ENCODE data around the gene NCOA7.
"Not testable (repeated sequence)": the region's sequence is repeated elsewhere in the genome, so short reads cannot be mapped to it uniquely, and the experiment has no call there.

The NCOA7 gene

DNA sequence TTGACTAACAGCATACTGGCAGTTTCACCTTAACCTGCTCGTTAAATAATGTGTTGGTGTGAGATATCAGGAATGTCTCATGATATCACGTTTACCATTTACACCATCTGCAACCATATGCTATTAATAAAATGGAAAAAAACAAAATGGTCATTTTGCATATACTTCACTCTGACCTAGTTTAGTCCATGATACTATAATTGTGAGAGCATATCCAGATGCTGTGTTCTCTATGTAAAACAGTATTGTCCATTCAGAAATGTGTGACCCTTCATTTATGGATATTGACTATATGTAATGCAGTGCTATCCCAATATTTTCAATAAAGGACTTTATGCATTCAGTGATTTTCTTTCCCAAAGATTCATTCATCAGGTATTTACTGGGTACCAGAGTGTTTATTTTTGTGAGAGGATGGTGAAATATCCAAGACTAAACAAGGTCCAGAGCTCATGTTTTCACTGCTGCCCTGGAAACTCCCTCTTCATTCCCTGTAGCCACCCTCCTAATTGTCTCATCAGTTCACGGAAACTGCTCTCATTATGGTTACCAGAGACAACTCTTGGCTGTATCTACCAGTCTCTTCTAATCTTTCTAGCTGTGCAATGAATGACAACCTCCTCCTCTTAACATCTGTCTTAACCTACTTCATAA, 140.1 kb downstream of the NCOA7 start:
- Histone ChIP-seq H3K36me3 (ENCODE audit: insufficient read depth, low read length) (no peaks in the 10 kb centered on the region), H3K9me3 (ENCODE audit: insufficient read depth, low read depth, low read length) (no peaks in the 10 kb centered on the region), H3K27ac (ENCODE audit: low read depth, low read length) (no peak overlapping the region), H3K9ac (ENCODE audit: low read depth, low read length) (no peak overlapping the region), H3K27me3 (ENCODE audit: insufficient read depth, low read length) (no peaks in the 10 kb centered on the region), H3K4me1 (ENCODE audit: insufficient read depth, low read length) (no peaks in the 10 kb centered on the region), H3K4me3 (ENCODE audit: low read length) (no peak overlapping the region)
- 97% methylated on average over 2 of the region's 3 CpGs for WGBS

- Histone ChIP-seq H3K9me3 (ENCODE audit: insufficient read depth, low read depth, low read length) (no peaks in the 10 kb centered on the region), H3K9ac (ENCODE audit: low read depth, low read length) (no peak overlapping the region), H3K36me3 (ENCODE audit: insufficient read depth, low read length) (no peaks in the 10 kb centered on the region), H3K4me1 (ENCODE audit: insufficient read depth, low read length) (no peaks in the 10 kb centered on the region), H3K27ac (ENCODE audit: low read depth, low read length) (no peak overlapping the region), H3K4me3 (ENCODE audit: low read length) (no peak overlapping the region), H3K27me3 (ENCODE audit: insufficient read depth, low read length) (no peaks in the 10 kb centered on the region)
- 92% methylated on average over 4 of the region's 4 CpGs for WGBS
These were observed 141.1 kb downstream of the NCOA7 start for GRCh38 chr6:125931733-125932450.

DNA sequence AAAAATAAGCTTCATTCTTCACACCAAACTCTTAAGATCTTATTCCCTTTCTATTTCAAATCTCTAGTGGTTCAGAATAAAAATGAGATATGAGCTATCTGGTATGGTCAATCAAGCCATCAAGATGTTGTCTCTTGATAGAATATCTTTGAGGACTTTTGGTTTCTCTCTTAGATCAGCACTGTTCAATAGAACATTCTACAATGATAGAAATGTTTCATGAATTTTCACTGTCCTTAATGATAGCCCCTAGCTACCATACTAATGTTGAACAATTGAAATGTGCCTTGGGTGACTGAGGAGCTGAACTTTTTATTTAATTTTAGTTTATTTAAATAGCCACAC, 141.7 kb downstream of the NCOA7 start:
- H3K4me1 ChIP-seq (ENCODE audit: insufficient read depth, low read length): no peaks in the 10 kb centered on the region
- H3K36me3 ChIP-seq (ENCODE audit: insufficient read depth, low read length): no peaks in the 10 kb centered on the region
- no peak overlapping the region for H3K27ac ChIP-seq (ENCODE audit: low read depth, low read length)
- H3K4me3 ChIP-seq (ENCODE audit: low read length): no peak overlapping the region
- H3K27me3 ChIP-seq (ENCODE audit: insufficient read depth, low read length): no peaks in the 10 kb centered on the region
- no peak overlapping the region for H3K9ac ChIP-seq (ENCODE audit: low read depth, low read length)
- no peaks in the 10 kb centered on the region for H3K9me3 ChIP-seq (ENCODE audit: insufficient read depth, low read depth, low read length)

DNA sequence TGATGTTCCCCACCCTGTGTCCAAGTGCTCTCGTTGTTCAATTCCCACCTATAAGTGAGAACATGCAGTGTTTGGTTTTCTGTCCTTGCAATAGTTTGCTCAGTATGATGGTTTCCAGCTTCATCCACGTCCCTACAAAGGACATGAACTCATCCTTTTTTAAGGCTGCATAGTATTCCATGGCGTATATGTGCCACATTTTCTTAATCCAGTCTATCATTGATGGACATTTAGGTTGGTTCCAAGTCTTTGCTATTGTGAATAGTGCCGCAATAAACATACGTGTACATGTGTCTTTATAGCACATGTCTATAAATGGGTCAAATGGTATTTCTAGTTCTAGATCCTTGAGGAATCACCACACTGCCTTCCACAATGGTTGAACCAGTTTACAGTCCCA, 144.8 kb downstream of the NCOA7 start:
- WGBS: 91% methylated on average over 5 of the region's 5 CpGs

DNA sequence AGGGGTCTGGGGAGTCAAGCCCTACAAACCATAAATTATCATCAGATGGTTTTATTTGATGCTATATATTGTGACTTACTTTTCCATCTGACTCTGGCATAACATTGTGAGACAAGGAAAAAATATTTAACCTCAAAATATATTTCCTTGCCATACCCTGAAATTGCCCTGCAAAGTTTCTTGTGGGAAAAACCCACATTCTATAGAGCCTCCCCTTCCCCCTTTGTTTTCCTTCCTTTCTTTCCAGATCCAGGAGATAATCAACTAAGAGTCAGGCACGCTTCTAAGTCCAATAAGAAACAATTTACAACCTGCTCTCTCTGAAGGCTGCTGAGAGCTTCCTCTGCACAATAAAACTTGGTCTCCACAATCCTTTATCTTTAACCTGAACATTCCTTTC, 148.3 kb downstream of the NCOA7 start:
- Histone ChIP-seq H3K9me3 (ENCODE audit: insufficient read depth, low read depth, low read length) (no peaks in the 10 kb centered on the region), H3K27ac (ENCODE audit: low read depth, low read length) (no peak overlapping the region), H3K4me3 (ENCODE audit: low read length) (no peak overlapping the region), H3K4me1 (ENCODE audit: insufficient read depth, low read length) (no peaks in the 10 kb centered on the region), H3K9ac (ENCODE audit: low read depth, low read length) (no peak overlapping the region), H3K27me3 (ENCODE audit: insufficient read depth, low read length) (no peaks in the 10 kb centered on the region), H3K36me3 (ENCODE audit: insufficient read depth, low read length) (no peaks in the 10 kb centered on the region)
- WGBS: 84% methylated on average over 1 of the region's 1 CpG

More for the DNA sequence above, 144.8 kb downstream of the NCOA7 start:
- not testable (repeated sequence) for H3K27ac ChIP-seq (ENCODE audit: low read depth, low read length); H3K27me3 ChIP-seq (ENCODE audit: insufficient read depth, low read length); H3K4me3 ChIP-seq (ENCODE audit: low read length); H3K9ac ChIP-seq (ENCODE audit: low read depth, low read length); H3K9me3 ChIP-seq (ENCODE audit: insufficient read depth, low read depth, low read length); H3K36me3 ChIP-seq (ENCODE audit: insufficient read depth, low read length); H3K4me1 ChIP-seq (ENCODE audit: insufficient read depth, low read length)

DNA sequence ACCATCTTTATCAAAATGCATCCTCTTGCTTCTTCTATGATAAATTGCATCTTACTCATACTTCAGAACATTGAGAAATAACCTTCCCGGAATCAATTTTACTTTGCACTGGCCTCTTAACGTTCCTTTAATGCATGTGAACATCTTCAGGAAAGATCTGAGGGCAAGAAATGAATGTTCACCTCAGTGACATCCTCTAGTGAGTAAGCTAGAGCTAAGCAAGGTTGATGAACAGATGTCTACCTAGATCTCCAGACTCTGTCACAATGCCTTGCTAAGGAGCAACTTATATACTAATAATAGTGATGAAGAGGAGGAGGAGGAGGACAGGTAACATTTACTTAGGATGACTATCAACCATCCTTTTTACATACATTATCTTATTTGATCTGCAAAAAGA, 149.0 kb downstream of the NCOA7 start:
- Histone ChIP-seq H3K4me3 (ENCODE audit: low read length) (no peak overlapping the region), H3K36me3 (ENCODE audit: insufficient read depth, low read length) (no peaks in the 10 kb centered on the region), H3K9ac (ENCODE audit: low read depth, low read length) (no peak overlapping the region), H3K27me3 (ENCODE audit: insufficient read depth, low read length) (no peaks in the 10 kb centered on the region), H3K27ac (ENCODE audit: low read depth, low read length) (no peak overlapping the region), H3K9me3 (ENCODE audit: insufficient read depth, low read depth, low read length) (no peaks in the 10 kb centered on the region), H3K4me1 (ENCODE audit: insufficient read depth, low read length) (no peaks in the 10 kb centered on the region)
- WGBS: 84% methylated on average over 2 of the region's 2 CpGs

DNA sequence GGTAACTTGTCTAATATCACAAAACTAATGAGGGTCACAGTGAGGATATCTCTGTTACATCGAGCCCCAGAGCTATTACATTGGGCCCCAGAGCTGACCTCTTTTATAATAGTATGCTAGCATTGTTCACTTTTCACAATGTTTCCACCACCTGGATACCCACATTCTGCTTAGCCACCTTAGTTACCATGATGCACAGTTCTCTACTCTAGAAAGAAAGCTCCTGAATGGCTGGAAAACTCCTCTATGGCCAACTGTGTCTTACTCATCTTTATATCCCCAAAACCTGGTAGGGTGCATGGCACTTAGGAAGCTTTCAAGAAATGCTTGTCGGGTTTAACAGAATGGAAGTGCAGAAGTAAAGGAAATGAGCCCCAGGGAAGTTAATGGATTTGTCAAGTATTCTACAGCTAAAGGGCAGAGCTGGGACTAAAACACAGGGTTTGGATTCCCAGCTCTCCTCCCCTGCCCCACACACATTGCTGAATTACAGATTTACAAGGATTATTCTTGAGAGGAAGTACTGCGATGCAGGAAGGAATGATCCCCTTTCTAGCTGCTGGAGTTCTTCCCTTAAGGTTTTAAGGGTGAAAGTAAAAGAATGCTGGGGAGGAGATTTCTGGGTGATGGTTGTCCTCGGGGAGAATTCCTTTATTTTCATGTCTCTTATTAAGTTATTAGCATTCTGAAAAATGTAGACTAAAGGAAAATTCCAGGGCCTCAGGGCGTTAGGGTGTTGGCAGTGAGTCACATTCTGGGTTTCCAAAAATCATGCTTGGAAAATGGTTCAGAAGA, 149.7 kb downstream of the NCOA7 start:
- Histone ChIP-seq H3K4me1 (ENCODE audit: insufficient read depth, low read length) (no peaks in the 10 kb centered on the region), H3K9me3 (ENCODE audit: insufficient read depth, low read depth, low read length) (no peaks in the 10 kb centered on the region), H3K9ac (ENCODE audit: low read depth, low read length) (no peak overlapping the region), H3K36me3 (ENCODE audit: insufficient read depth, low read length) (no peaks in the 10 kb centered on the region), H3K27ac (ENCODE audit: low read depth, low read length) (no peak overlapping the region), H3K27me3 (ENCODE audit: insufficient read depth, low read length) (no peaks in the 10 kb centered on the region), H3K4me3 (ENCODE audit: low read length) (no peak overlapping the region)
- 75% methylated on average over 5 of the region's 5 CpGs for WGBS

DNA sequence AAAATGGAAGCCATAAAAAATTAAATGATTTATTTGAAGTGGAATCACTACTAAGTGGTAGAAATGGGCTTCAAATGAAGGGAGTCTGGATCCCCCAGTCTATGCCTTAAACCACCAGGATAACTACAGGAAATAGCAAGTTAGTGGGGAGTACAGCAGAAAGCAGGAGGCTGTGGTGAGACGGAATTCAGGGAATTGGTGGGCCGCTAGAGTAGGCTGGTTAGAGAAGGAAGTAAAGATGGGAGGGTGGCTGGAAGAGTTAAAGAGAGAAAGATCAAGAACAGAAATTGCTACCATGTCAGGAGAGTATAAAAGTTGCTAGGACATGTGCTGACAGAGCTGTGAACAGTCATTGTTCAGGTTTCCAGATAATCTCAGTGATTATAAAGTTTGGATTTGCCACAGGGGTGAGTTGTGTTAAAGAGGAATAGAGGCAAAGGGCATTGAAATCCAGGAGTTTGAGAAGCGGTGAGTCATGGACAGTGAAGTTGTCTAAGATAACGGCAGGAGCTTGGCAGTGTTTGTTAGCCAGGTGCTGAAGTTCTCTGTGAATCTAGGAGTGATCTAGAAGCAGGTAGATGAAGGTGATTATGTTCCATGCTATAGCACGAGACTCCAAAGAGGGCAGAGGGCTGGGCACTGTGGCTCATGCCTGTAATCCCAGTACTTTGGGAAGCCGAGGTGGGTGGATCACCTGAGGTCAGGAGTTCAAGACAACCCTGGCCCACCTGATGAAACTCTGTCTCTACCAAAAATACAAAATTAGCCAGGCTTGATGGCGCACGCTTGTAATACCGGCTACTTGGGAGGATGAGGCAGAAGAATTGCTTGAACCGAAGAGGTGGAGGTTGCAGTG, 152.1 kb downstream of the NCOA7 start:
- Histone ChIP-seq H3K9me3 (ENCODE audit: insufficient read depth, low read depth, low read length) (no peaks in the 10 kb centered on the region), H3K9ac (ENCODE audit: low read depth, low read length) (no peak overlapping the region), H3K27me3 (ENCODE audit: insufficient read depth, low read length) (no peaks in the 10 kb centered on the region), H3K4me3 (ENCODE audit: low read length) (no peak overlapping the region), H3K4me1 (ENCODE audit: insufficient read depth, low read length) (no peaks in the 10 kb centered on the region), H3K36me3 (ENCODE audit: insufficient read depth, low read length) (no peaks in the 10 kb centered on the region), H3K27ac (ENCODE audit: low read depth, low read length) (no peak overlapping the region)
- 89% methylated on average over 10 of the region's 10 CpGs for WGBS

- WGBS: 92% methylated on average over 4 of the region's 4 CpGs
- Histone ChIP-seq H3K27me3 (ENCODE audit: insufficient read depth, low read length) (no peaks in the 10 kb centered on the region), H3K27ac (ENCODE audit: low read depth, low read length) (no peak overlapping the region), H3K4me3 (ENCODE audit: low read length) (no peak overlapping the region), H3K4me1 (ENCODE audit: insufficient read depth, low read length) (no peaks in the 10 kb centered on the region), H3K36me3 (ENCODE audit: insufficient read depth, low read length) (no peaks in the 10 kb centered on the region), H3K9ac (ENCODE audit: low read depth, low read length) (no peak overlapping the region), H3K9me3 (ENCODE audit: insufficient read depth, low read depth, low read length) (no peaks in the 10 kb centered on the region)
These were observed 153.0 kb downstream of the NCOA7 start for GRCh38 chr6:125943528-125944433.

DNA sequence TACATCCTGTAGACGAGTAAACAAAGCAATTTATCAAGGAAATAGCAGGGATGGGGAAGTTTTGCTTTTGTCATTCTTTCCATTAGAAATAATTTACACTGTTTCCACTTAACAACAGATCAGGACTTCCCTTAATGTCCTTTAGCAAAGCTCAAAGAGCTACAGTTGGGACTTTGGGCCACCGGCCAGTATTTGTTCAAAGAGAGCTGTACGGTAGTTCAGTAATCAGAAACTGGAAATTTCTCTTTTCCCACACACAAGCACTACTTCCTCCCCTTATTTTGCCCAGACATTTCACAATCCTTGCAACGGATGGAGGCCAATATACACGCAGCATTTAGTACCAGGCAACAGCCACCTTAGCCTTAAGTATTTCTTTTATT, 153.7 kb downstream of the NCOA7 start:
- no peaks in the 10 kb centered on the region for H3K9me3 ChIP-seq (ENCODE audit: insufficient read depth, low read depth, low read length)
- 89% methylated on average over 5 of the region's 5 CpGs for WGBS
- H3K36me3 ChIP-seq (ENCODE audit: insufficient read depth, low read length): no peaks in the 10 kb centered on the region
- H3K27ac ChIP-seq (ENCODE audit: low read depth, low read length): no peak overlapping the region
- H3K4me1 ChIP-seq (ENCODE audit: insufficient read depth, low read length): no peaks in the 10 kb centered on the region
- no peak overlapping the region for H3K9ac ChIP-seq (ENCODE audit: low read depth, low read length)
- no peak overlapping the region for H3K4me3 ChIP-seq (ENCODE audit: low read length)
- H3K27me3 ChIP-seq (ENCODE audit: insufficient read depth, low read length): no peaks in the 10 kb centered on the region

Data from HUES64 (cell line).